DOHH2 (cell line): ENCODE results near the gene CEP350.

ENCODE experiments used
- H3F3A ChIP-seq: fragments of 200-600 bp; sonication (generic), shearing (Covaris generic); 2 replicates; pipeline ENCODE4 v1.6.0; 2016; ENCODE audit warnings: antibody characterized with exemption, mild to moderate bottlenecking; ENCODE audit not compliant: control insufficient read depth, insufficient read depth
- H3K27ac ChIP-seq: fragments of 200-600 bp; sonication (generic); 2 replicates; pipeline ENCODE4 v1.5.1; 2014; ENCODE audit warnings: low read depth, mild to moderate bottlenecking, low read length, moderate library complexity
- H3K27me3 ChIP-seq: fragments of 200-600 bp; sonication (generic); 2 replicates; pipeline ENCODE4 v1.6.1; 2014; ENCODE audit warnings: mild to moderate bottlenecking, low read length, mixed read lengths; ENCODE audit not compliant: control insufficient read depth
- H3K36me3 ChIP-seq: fragments of 200-600 bp; sonication (generic); 2 replicates; pipeline ENCODE4 v1.6.1; 2014; ENCODE audit warnings: mild to moderate bottlenecking, low read length, moderate library complexity, mixed read lengths; ENCODE audit not compliant: control insufficient read depth
- H3K4me1 ChIP-seq: fragments of 200-600 bp; sonication (generic); 2 replicates; pipeline ENCODE4 v1.6.1; 2014; ENCODE audit warnings: mild to moderate bottlenecking, low read length, mixed read lengths; ENCODE audit not compliant: control insufficient read depth
- H3K4me2 ChIP-seq: fragments of 200-600 bp; sonication (generic); 2 replicates; pipeline ENCODE4 v1.6.0; 2014; ENCODE audit warnings: mild to moderate bottlenecking, low read length, moderate library complexity
- H3K4me3 ChIP-seq: fragments of 200-600 bp; sonication (generic); 2 replicates; pipeline ENCODE4 v1.5.1; 2014; ENCODE audit warnings: mild to moderate bottlenecking, low read length, mixed read lengths
- H3K79me2 ChIP-seq: fragments of 200-600 bp; sonication (generic); 2 replicates; pipeline ENCODE4 v1.6.1; 2014; ENCODE audit warnings: mild to moderate bottlenecking, low read length, mixed read lengths; ENCODE audit not compliant: control insufficient read depth
- H3K9me2 ChIP-seq: fragments of 200-600 bp; sonication (generic); replicated peaks from 2 replicates; pipeline ENCODE4 v1.6.1; 2014; ENCODE audit warnings: mild to moderate bottlenecking, low read length, mixed read lengths; ENCODE audit not compliant: control insufficient read depth
- H3K9me3 ChIP-seq: fragments of 200-600 bp; sonication (generic); 2 replicates; pipeline ENCODE4 v1.6.1; 2014; ENCODE audit warnings: antibody characterized with exemption, low read length, mixed read lengths; ENCODE audit not compliant: control insufficient read depth, insufficient read depth
- H4K20me1 ChIP-seq: fragments of 200-600 bp; sonication (generic); 2 replicates; pipeline ENCODE4 v1.6.0; 2014; ENCODE audit warnings: low read depth, mild to moderate bottlenecking, antibody characterized with exemption, low read length, moderate library complexity; ENCODE audit not compliant: control insufficient read depth, insufficient read depth
- CTCF ChIP-seq: fragments of 200-600 bp; sonication (generic); IDR thresholded peaks from one replicate; pipeline ENCODE4 v1.5.1; 2014; ENCODE audit warnings: antibody characterized with exemption, mild to moderate bottlenecking, low read depth, low read length; ENCODE audit not compliant: poor library complexity, severe bottlenecking
- EZH2phosphoT487 ChIP-seq: fragments of 200-600 bp; sonication (generic); IDR thresholded peaks from 2 replicates; pipeline ENCODE4 v1.6.1; 2017; ENCODE audit warnings: borderline replicate concordance, mild to moderate bottlenecking, antibody characterized with exemption, low read length, moderate library complexity, mixed read lengths

Gene CEP350

GRCh38 chr1:180145446-180145845 is 190.8 kb downstream of the CEP350 start:
- H3F3A ChIP-seq: no peaks in the 10 kb centered on the region

DNA sequence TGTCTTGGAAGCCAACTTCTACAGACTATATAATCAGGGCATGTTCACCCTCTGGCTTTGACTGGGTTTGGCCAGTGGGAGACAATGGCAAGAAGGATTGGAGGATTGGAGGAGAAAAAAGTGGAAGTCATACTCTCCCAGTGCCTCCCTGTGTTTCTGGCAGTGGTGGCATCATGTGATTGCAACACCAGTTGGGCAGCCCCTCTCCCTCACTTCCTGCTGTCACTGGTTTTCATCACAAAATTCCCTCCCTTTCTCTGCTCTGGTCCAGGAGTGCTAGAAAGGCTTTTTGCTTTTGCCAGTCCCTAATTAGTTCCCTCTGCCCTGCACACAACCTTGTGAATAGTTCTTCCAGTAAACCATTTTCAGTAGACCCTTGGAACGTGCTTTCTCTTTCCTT is 196.4 kb downstream of the CEP350 start:
- Histone ChIP-seq H3K4me3 (no peak overlapping the region), H4K20me1 (no peaks in the 10 kb centered on the region), H3K27ac (no peak overlapping the region), H3F3A (no peaks in the 10 kb centered on the region), H3K4me2 (no peak overlapping the region), H3K79me2 (peaks cover 4% of the 10 kb centered on the region), H3K9me3 (no peaks in the 10 kb centered on the region), H3K36me3 (no peaks in the 10 kb centered on the region), H3K4me1 (peaks cover 17% of the 10 kb centered on the region), H3K9me2 (no peaks in the 10 kb centered on the region), H3K27me3 (no peaks in the 10 kb centered on the region)
- TF ChIP-seq EZH2phosphoT487 (no peak), CTCF (no peak)

More at GRCh38 chr1:180145446-180145845, 190.8 kb downstream of the CEP350 start:
- Histone ChIP-seq H3K9me3 (no peaks in the 10 kb centered on the region), H3K4me1 (no peaks in the 10 kb centered on the region), H3K79me2 (no peaks in the 10 kb centered on the region), H3K9me2 (no peaks in the 10 kb centered on the region), H3K27me3 (0 out of 2 replicates have a peak, but pooled peaks cover 2% of the 10 kb centered on the region), H3K4me3 (no peak overlapping the region), H3K27ac (no peak overlapping the region), H3K4me2 (no peak overlapping the region), H4K20me1 (no peaks in the 10 kb centered on the region), H3K36me3 (no peaks in the 10 kb centered on the region)
- no peak for TF ChIP-seq EZH2phosphoT487
- no peak for TF ChIP-seq CTCF

GRCh38 chr1:180151508-180151907 is 196.9 kb downstream of the CEP350 start:
- H3K9me3 ChIP-seq: no peaks in the 10 kb centered on the region
- TF ChIP-seq CTCF (no peak), EZH2phosphoT487 (no peak)
- H3K4me1 ChIP-seq: peaks cover 22% of the 10 kb centered on the region
- peaks cover 10% of the 10 kb centered on the region for H3K79me2 ChIP-seq
- no peaks in the 10 kb centered on the region for H3K9me2 ChIP-seq
- no peak overlapping the region for H3K27ac ChIP-seq
- no peaks in the 10 kb centered on the region for H3K36me3 ChIP-seq
- H3K4me3 ChIP-seq: no peak overlapping the region
- no peak overlapping the region for H3K4me2 ChIP-seq
- no peaks in the 10 kb centered on the region for H4K20me1 ChIP-seq
- no peaks in the 10 kb centered on the region for H3K27me3 ChIP-seq
- no peaks in the 10 kb centered on the region for H3F3A ChIP-seq
